Stimulated activated CD8-positive, alpha-beta memory T cell treated with anti-CD3 and anti-CD28 coated beads, Interleukin-15, amount 100 ng/mL, for 24 hours (primary cell): Measurements from ENCODE around the gene KDM6B.
"Not testable (repeated sequence)": the region's sequence is repeated elsewhere in the genome, so short reads cannot be mapped to it uniquely, and the experiment has no call there.

Source experiments
- DNase-seq: peaks from one replicate; pipeline ENCODE4 v3.0.0-alpha.2; 2020; ENCODE audit warnings: low read depth

KDM6B gene, protein sequence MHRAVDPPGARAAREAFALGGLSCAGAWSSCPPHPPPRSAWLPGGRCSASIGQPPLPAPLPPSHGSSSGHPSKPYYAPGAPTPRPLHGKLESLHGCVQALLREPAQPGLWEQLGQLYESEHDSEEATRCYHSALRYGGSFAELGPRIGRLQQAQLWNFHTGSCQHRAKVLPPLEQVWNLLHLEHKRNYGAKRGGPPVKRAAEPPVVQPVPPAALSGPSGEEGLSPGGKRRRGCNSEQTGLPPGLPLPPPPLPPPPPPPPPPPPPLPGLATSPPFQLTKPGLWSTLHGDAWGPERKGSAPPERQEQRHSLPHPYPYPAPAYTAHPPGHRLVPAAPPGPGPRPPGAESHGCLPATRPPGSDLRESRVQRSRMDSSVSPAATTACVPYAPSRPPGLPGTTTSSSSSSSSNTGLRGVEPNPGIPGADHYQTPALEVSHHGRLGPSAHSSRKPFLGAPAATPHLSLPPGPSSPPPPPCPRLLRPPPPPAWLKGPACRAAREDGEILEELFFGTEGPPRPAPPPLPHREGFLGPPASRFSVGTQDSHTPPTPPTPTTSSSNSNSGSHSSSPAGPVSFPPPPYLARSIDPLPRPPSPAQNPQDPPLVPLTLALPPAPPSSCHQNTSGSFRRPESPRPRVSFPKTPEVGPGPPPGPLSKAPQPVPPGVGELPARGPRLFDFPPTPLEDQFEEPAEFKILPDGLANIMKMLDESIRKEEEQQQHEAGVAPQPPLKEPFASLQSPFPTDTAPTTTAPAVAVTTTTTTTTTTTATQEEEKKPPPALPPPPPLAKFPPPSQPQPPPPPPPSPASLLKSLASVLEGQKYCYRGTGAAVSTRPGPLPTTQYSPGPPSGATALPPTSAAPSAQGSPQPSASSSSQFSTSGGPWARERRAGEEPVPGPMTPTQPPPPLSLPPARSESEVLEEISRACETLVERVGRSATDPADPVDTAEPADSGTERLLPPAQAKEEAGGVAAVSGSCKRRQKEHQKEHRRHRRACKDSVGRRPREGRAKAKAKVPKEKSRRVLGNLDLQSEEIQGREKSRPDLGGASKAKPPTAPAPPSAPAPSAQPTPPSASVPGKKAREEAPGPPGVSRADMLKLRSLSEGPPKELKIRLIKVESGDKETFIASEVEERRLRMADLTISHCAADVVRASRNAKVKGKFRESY (N-terminal part only)

DNA sequence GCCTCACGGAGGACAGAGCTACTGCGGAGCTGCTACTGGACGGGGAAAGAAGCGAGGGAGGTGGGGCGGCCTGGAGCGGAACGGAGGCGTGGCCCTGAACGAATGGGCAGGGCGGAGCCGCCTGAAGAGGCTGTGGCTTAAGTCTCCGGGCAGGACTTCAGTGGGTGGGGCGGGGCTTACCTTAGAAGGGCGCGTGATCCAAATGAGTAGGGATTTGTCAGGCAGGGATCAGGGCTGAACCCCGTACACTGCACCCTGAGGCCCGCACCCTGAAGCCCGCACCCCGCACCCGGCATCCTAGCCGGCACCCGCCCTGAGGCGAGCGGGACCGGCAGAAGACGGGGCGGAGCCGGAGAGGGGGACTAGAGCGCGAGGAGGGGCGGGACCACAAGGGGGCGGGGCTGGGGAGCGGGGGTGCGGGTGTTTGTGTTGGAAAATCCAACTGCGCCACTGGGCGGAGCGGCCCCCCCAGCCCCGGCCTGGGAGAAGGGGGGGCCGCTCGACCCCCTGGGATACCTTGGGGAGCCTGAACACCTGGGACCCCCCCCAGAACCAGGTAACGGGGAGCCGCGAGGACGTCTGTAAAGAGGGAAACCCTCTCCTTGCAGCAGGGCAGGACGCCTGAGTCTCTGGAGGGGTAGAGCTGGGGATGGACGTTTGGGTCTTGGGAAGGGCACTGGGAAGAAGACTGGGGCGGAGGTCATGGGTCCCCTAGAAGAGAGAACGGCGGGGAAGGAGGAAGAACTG lies at the start of gene KDM6B:
Gene KDM6B (plus strand): TSS at position 423 of the 747 bp plus-strand sequence. CDS start 11,338 bp downstream, outside the sequence.
- peak; percentile 58 for DNase-seq

DNA sequence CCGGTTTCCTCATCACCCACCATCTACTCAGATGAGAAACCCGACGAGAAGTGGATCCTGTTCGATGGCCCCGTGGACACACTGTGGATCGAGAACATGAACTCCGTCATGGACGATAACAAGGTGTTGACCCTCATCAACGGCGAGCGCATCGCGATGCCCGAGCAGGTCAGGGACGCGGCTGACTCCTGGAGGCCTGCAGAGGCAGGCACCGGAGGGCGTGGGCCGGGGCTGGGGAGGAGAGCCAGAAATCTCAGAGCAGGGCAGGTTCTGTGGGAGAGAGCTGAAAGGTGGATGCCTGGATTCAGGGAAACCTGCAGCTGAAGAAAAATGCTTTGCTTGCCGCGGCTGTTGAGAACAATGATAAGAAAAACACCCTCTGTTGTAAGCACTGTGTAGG lies 47.2 kb upstream of the KDM6B start:
- DNase-seq: no peak

DNA sequence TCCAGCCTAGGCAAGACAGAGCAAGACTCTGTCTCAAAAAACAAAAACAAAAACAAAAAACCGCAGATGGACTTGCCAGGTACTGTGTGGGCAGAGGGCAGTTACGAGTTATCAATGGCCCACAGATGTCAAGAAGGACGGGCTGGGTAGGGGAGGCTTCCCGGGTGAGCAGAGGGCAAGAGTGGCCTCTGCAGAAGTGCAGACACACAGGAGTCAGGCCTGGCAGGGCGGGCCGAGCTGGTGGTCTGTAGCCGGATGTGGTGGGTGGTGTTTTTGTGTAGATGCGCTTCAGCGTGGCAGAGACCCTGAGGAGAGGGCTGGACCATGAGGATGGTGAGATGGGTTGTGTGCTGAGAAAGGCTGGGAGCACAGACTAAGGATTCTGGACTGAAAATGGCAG lies 44.9 kb upstream of the KDM6B start:
- DNase-seq: no peak

DNA sequence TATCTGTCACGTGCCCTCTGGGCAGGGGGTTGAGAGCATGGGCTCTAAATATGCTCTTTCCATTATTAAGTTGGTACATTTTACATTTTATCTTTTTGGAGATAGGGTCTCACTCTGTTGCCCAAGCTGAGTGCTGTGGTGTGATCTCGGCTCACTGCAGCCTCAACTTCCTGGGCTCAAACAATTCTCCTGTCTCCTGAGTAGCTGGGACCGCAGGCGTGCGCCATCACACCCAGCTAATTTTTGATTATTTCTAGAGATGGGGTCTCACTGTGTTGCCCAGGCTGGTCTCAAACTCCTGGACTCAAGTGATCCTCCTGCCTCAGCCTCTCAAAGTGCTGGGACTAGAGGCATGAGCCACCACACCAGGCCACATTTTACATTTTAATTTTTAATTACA lies 43.9 kb upstream of the KDM6B start:
- DNase-seq: no peak

DNA sequence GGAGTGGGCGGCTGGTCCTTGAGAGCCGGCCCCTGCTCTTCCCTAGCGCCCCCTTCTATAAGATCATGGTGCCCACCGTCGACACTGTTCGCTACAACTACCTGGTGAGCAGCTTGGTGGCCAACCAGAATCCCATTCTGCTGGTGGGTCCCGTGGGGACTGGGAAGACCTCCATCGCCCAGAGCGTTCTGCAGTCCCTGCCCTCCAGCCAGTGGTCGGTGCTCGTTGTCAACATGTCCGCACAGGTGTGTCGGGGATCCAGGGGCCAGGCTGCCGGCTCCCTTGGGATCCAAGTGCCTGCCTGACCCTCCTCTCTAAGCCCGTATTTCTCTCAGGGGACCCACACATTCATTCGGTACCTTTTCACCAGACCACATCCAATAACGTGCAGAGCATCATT lies 41.4 kb upstream of the KDM6B start:
- no peak for DNase-seq

DNA sequence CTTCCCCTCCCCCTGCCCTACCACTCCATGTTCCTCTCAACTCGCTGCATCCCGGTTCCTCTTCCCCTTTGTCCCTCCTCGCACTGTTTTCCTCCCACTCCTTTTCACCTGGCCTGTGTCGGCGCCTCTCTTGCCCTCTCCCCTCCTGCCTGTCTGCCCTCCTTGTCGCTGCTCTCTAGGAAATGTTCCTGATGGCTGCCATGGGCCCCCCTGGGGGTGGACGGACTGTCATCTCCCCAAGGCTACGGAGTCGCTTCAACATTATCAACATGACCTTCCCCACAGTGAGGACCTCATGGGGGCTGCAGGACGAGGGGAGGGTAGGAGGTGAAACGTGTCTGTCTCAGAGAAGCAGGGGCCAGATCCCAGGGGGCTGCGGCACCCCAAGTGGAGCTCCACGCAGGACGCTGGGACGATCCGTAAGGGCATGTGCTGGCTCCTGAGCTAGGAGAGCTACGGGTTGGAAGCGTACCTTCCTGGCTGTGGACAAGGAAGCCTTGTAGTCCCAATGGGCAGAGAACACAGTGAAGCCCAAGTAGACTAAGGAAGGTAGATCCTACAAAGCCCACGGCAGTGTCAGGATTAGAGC lies 39.8 kb upstream of the KDM6B start:
- no peak for DNase-seq

DNA sequence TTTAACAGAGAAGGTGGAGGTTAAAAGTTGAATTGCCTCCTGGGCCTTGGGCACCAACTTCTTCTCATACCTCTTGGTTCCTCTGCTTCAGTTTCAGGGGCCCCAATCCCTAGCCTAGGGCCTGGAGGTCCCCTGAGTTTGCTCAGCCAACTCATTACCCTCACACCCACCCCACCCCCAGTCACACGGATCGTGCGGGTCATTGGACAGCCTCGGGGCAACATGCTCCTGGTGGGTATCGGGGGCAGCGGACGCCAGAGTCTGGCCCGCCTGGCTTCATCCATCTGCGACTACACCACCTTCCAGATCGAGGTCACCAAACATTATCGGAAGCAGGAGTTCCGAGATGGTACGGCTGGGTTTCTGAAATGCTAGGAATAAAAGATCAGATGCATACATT lies 36.0 kb upstream of the KDM6B start:
- DNase-seq: no peak

DNA sequence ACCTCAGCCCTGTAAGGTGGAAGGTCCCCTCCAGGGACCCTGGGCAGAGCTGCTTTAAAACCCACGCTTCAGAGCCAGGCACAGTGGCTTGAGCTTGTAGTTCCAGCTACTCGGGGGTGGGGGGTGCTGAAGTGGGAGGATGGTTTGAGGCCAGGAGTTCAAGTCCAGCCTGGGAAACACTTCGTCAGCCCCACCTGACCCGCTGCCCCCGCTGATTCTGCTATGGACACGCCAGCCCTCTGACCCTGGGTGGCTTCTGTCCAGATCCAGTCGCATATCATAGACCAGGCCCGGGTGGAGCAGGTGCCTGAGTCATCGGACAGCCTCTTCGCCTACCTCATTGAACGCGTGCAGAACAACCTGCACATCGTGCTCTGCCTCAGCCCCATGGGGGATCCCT lies 35.2 kb upstream of the KDM6B start:
- DNase-seq: no peak

DNA sequence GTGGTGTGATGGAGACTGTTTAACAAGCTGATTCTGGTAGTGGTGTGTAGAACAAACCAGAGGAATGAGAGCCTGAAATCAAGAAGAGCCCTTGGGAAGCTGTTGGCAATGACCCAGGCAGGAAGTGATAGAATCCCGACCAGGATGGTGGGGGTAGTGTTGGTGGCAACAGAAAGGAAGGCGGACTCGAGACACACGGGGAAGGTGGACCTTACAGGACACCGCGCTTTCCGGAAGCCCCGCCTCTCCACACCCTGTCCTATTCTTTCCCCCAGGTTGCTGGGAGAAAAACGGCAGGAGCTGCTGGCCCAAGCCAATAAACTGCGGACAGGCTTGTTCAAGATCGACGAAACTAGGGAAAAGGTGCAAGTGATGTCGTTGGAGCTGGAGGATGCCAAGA lies 30.0 kb upstream of the KDM6B start:
- no peak for DNase-seq

DNA sequence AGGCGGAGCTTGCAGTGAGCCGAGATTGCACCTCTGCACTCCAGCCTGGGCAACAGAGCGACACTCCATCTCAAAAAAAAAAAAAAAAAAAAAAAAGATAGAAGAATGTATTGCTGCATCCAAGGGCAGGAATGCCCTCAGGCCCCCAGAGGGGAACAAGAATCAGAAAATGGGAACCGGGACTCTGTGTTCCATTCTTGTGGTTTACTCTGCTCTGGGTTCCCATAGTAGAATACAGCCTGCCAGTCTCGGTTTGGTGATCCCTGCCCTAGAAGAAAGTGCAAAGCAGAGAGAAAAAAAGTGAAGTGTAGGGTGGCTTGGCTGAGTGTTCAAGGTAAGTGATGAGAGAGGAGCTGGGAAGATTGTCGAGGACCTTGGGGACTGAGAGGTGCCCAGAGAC lies 27.4 kb upstream of the KDM6B start:
- DNase-seq: no peak

DNA sequence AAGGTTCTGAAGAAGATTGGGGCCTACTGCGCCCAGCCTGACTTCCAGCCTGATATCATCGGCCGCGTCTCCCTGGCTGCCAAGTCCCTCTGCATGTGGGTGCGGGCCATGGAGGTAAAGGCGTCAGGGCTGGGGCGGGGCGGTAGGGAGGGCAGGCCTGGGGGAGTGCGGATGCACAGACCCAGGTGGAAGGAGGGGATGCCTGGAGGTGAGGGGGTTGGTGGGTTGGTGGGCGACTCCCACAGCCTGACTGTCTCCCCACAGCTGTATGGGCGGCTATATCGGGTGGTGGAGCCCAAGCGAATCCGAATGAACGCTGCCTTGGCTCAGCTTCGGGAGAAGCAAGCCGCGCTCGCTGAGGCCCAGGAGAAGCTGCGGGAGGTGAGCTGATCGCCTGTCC lies 26.8 kb upstream of the KDM6B start:
- DNase-seq: no peak

DNA sequence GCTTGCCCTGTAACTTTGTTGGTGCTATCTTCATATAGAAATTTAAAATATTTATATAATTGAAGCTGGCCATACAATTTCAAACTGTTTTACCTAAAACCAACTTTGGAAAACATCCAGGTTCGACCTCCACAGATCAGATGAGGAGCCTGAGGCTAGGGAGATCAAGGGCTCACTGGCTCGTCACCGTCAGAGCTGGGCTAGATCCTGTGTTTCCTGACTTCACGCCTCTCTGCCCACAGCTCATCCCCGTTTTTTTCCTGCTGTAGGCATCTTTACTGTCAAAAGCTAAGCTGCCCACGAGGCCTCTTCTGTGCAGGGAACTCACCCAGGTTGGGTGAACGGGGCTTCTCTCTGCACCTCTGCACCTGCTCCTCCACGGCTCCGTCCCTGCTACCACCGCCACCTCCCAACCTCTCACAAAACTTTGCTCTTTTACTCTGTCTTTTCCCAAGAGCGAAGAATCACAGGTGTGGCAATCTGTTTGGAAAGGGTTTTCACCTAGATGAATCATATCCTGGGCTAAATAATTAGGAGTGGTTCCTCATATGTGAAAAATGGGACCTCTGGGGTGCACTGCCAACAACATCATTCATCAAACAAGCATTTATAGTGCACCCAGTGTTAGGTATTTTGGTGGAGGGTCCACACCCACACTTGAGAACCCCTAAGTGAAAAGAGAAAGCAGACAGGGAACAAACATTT lies 24.8 kb upstream of the KDM6B start:
- no peak for DNase-seq

DNA sequence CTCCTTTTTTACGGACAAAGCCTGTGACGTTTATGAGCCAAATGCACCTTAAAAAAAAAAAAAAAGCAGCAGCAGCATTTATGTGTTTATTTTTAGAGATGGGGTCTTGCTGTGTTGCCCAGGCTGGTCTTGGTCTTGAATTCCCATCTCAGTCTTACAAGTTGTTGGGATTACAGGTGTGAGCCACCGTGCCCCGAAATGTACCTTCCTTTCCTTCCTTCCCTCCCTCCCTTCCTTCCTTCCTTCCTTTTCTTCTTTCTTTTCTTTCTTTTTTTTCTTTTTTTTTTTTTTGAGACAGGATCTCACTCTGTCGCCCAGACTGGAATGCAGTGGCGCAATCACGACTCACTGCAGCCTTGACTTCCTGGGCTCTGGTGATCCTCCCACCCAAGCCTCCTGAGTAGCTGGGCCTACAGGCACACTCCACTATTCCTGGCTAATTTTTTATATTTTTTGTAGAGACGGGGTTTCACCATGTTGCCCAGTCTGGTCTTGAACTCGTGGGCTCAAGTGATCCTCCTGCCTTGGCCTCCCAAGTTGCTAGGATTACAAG lies 24.1 kb upstream of the KDM6B start:
- not testable (repeated sequence) for DNase-seq

DNA sequence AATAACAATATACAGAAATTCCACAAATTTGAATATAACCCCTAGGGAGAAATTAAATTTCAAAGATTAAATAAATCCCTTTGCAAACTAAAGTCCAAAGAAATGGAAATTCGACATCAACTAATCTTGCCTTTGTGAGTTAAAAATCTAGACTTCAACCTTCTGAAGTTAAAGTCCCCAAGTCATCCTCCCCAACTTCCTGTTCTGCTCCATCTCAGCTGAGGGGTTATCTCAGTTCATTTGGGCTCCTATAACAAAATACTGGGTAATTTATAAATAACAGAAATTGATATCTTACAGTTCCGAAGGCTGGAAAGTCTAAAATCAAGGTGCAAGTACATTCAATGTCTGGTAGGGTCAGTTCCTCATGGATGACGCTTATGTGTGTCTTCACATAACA lies 22.8 kb upstream of the KDM6B start:
- no peak for DNase-seq

DNA sequence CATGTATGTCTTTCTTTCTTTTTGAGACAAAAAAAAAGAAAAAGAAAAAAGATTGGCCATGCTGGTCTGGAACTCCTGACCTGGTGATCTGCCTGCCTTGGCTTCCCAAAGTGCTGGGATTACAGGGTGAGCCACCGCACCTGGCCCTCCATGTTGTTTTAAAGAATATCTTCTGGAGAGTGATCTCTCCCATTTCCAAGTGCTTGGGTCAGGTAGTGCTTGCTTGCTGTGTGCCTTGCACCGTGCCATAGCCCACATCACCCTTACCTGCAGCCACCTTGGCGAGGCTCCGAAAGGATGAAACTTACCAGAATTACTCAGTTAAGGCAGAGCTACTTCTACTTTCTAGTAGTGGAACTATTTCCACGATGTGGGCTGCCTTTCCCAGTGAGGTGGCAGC lies 19.0 kb upstream of the KDM6B start:
- no peak for DNase-seq

DNA sequence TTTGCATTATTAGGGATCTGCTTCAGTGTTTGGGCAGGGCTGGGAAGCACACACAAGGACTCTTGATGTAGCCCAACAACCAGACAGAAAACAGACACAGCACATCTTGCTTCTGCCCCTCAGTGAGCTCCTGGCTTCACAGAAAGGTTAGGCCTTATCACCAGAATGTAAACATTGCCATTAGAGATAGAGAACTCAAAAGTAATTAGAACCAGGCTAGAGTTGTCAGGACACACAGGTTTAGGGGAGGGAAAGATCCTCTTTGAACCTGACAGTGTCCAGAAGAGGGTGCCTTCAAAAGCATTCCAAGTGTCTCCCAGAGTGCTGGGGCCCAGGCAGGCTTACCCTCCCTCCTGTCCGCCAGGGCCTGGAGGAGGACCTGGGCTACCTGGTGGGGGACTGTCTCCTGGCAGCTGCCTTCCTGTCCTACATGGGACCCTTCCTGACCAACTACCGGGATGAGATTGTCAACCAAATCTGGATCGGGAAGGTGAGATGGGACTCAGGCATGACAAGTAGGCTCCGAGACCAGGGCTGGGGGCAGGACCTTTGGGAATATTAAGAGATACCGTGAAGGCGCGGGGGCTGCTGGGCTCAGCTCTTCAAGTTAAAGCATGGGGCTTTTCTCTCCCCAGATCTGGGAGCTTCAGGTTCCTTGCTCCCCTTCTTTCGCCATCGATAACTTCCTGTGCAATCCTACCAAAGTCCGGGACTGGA lies 16.9 kb upstream of the KDM6B start:
- DNase-seq: no peak

DNA sequence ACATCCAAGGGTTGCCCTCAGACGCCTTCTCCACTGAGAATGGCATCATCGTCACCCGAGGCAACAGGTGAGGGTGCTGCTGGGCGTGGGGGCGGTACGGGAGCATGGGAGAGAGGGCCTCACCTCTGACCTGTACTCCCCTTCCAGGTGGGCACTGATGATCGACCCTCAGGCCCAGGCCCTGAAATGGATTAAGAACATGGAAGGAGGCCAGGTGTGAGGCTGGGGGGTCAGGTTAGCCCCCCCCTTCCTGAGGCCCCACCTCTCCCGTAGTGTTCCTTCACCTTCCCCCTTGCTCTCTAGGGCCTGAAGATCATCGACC lies 16.4 kb upstream of the KDM6B start:
- DNase-seq: no peak

DNA sequence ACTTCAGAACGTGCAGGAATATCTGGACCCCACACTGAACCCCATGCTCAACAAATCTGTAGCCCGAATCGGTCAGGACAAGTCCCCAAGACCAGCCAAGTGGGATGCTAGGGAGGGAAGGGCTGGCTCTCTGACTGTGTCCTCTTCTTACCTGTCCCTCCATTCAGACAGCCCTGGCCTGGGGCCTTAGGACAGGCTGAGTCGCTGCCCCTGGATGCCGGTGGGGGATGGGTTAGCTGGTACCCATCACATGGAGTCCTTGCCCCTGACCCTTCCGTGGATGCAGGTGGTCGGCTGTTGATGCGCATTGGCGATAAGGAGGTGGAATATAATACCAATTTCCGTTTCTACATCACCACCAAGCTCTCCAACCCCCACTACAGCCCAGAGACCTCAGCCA lies 16.0 kb upstream of the KDM6B start:
- DNase-seq: no peak

DNA sequence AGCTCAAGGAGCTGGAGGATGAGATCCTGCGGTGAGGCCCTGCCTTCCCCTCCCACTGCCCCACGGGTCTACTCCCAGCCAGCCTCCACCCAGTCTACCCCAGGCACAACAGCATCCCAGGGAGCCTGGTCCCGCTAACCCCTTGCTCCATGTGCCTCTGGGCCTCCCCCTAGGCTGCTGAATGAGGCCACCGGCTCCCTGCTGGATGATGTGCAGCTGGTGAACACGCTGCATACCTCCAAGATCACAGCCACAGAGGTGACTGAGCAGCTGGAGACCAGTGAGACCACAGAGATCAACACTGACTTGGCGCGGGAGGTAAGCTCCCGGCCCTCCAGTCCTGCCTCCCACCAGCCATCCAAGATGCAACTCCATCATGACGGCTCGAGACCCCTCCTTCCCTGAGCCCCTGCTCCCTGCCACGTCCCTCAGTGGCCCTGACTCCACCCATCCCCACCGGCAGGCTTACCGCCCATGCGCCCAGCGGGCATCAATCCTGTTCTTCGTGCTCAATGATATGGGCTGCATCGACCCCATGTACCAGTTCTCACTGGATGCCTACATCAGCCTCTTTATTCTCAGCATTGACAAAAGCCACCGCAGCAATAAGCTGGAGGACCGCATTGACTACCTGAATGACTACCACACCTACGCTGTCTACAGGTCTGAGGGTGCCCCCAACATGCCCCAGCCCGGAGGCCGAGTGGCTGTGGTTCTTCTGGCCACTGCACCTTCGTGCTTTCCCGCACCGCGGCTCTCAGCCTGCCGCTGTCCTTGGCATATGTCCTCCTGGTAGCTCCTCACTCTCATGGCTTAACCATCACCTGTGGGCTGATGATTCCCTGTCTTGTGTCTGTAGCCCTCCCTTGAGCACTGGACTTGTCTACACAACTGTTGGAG lies 15.0 kb upstream of the KDM6B start:
- no peak for DNase-seq
